Natural killer cell (primary cell): ENCODE data around the gene SGCA. TPM values are rescaled to one million over a fixed set of nuclear protein-coding genes. Genes with fewer than 3 reads are reported as not detected.

Experiments
- ATAC-seq, 3 donors: fragments of 150-1000 bp in 2 of 3; fragments of 200-7000 bp in 1 of 3; cut with Tn5 transposase; 1 replicate in 1 of 3; 2 replicates in 2 of 3; pipeline ENCODE4 v1.10.0; 2021; ENCODE audit warnings: mild to moderate bottlenecking in 2 of 3, moderate library complexity in 2 of 3
- DNase-seq, 2 donors: peaks; one replicate each; pipeline versions ENCODE4 v3.0.0 to v3.0.0-alpha.2; 2013 to 2021; ENCODE audit warnings: mixed read lengths in 1 of 2
- H3K27ac ChIP-seq: one replicate; pipeline ENCODE4 v1.5.1; 2013; ENCODE audit warnings: mild to moderate bottlenecking, low read length
- H3K27me3 ChIP-seq: one replicate; pipeline ENCODE4 v1.6.1; 2013; ENCODE audit warnings: low read length; ENCODE audit not compliant: control insufficient read depth, insufficient read depth
- H3K36me3 ChIP-seq: one replicate; pipeline ENCODE4 v1.6.1; 2013; ENCODE audit warnings: low read length; ENCODE audit not compliant: control insufficient read depth, insufficient read depth
- H3K4me1 ChIP-seq: one replicate; pipeline ENCODE4 v1.6.1; 2013; ENCODE audit warnings: low read length; ENCODE audit not compliant: control insufficient read depth, insufficient read depth
- H3K4me3 ChIP-seq: one replicate; pipeline ENCODE4 v1.5.1; 2013; ENCODE audit warnings: low read length
- H3K9me3 ChIP-seq: one replicate; pipeline ENCODE4 v1.6.1; 2013; ENCODE audit warnings: low read length; ENCODE audit not compliant: control insufficient read depth, insufficient read depth
- H3K27ac Mint-ChIP-seq, 2 donors: one replicate each; pipeline ENCODE4 v1.8.0; 2022; ENCODE audit warnings: mild to moderate bottlenecking in 2 of 2, mixed read lengths in 2 of 2, moderate library complexity in 1 of 2
- H3K27me3 Mint-ChIP-seq, 2 donors: one replicate each; pipeline ENCODE4 v1.8.0; 2022; ENCODE audit warnings: low read depth in 2 of 2, mixed read lengths in 2 of 2
- H3K36me3 Mint-ChIP-seq: one replicate; pipeline ENCODE4 v1.8.0; 2022; ENCODE audit warnings: mixed read lengths
- H3K4me1 Mint-ChIP-seq, 2 donors: one replicate each; pipeline ENCODE4 v1.8.0; 2022; ENCODE audit warnings: mixed read lengths in 2 of 2
- H3K4me3 Mint-ChIP-seq: one replicate; pipeline ENCODE4 v1.8.0; 2022; ENCODE audit warnings: mild to moderate bottlenecking, moderate library complexity, mixed read lengths
- H3K9me3 Mint-ChIP-seq, 2 donors: one replicate each; pipeline ENCODE4 v1.8.0; 2022; ENCODE audit warnings: mixed read lengths in 2 of 2
- CTCF ChIP-seq: fragments of 200-600 bp; IDR thresholded peaks from one replicate; pipeline ENCODE4 v1.8.0; 2022; ENCODE audit warnings: antibody characterized with exemption
- WGBS: methylation state at CpG from one replicate; pipeline ENCODE4 v1.1.7; 2013; ENCODE audit warnings: missing lambda C conversion rate; ENCODE audit not compliant: insufficient coverage; 5-methylcytosine and 5-hydroxymethylcytosine counted together
- intact Hi-C: fragments of 100-400 bp; cut with micrococcal nuclease; formaldehyde crosslinking; loops from one replicate; pipeline ENCODE4 v1.14.2; 2022
- total RNA-seq, 4 donors: library from RNA; stranded (reverse); fragments of 120-200 nt in 1 of 4; gene quantifications; one replicate each; pipeline versions ENCODE4 v1.2.3 to v1.2.4, GENCODE V29; 2013 to 2022

The SGCA gene
- total RNA-seq, 3 donors from 2014 or later (not counting 1 experiment from before 2014, with no cell fraction given) = not detected

GRCh38 chr17:50147841-50148225 is 18.0 kb upstream of the SGCA start:
- ATAC-seq (no peak), DNase-seq (peak in 1 of 2 donors; percentile 27)
- intact Hi-C loops = no loop called here
- WGBS = 14% methylated on average over 5 of the region's 5 CpGs
- no peaks in the 10 kb centered on the region for H3K36me3 Mint-ChIP-seq
- no peaks in the 10 kb centered on the region for H3K27me3 Mint-ChIP-seq
- Histone ChIP-seq H3K27ac (peak overlapping the region; percentile 62), H3K9me3 (no peaks in the 10 kb centered on the region), H3K27me3 (no peaks in the 10 kb centered on the region), H3K4me3 (peak overlapping the region; percentile 85), H3K36me3 (peaks cover 25% of the 10 kb centered on the region), H3K4me1 (peaks cover 75% of the 10 kb centered on the region)
- H3K27ac Mint-ChIP-seq = peak overlapping the region; percentile 91 to 98
- H3K4me3 Mint-ChIP-seq = peak overlapping the region; percentile 97
- H3K4me1 Mint-ChIP-seq = peaks cover 60 to 73% of the 10 kb centered on the region in 2 donors
- no peaks in the 10 kb centered on the region for H3K9me3 Mint-ChIP-seq
- no peak for TF ChIP-seq CTCF

GRCh38 chr17:50148226-50149090 is 17.3 kb upstream of the SGCA start:
- no peaks in the 10 kb centered on the region for H3K9me3 Mint-ChIP-seq
- no peaks in the 10 kb centered on the region for H3K27me3 Mint-ChIP-seq
- intact Hi-C loops = no loop called here

GRCh38 chr17:50149091-50149416 is 16.8 kb upstream of the SGCA start:
- H3K27me3 ChIP-seq = no peaks in the 10 kb centered on the region
- intact Hi-C loops = no loop called here
- Mint-ChIP-seq H3K4me3 (peak overlapping the region; percentile 97), H3K27me3 (no peaks in the 10 kb centered on the region), H3K4me1 (peaks cover 48 to 61% of the 10 kb centered on the region in 2 donors), H3K9me3 (no peaks in the 10 kb centered on the region), H3K36me3 (no peaks in the 10 kb centered on the region), H3K27ac (peak overlapping the region; percentile 91 to 98)
- peaks cover 68% of the 10 kb centered on the region for H3K4me1 ChIP-seq
- H3K36me3 ChIP-seq = peaks cover 15% of the 10 kb centered on the region
- DNase-seq (no peak), ATAC-seq (no peak)
- WGBS = under 1% methylated on average over 30 of the region's 30 CpGs
- peak overlapping the region; percentile 85 for H3K4me3 ChIP-seq
- TF ChIP-seq CTCF = no peak
- H3K9me3 ChIP-seq = no peaks in the 10 kb centered on the region
- peak overlapping the region; percentile 62 for H3K27ac ChIP-seq

More at GRCh38 chr17:50148226-50149090, 17.3 kb upstream of the SGCA start:
- Mint-ChIP-seq H3K27ac (peak overlapping the region; percentile 91 to 98), H3K4me1 (peaks cover 54 to 67% of the 10 kb centered on the region in 2 donors), H3K36me3 (no peaks in the 10 kb centered on the region), H3K4me3 (peak overlapping the region; percentile 97)
- 0% methylated on average over 21 of the region's 25 CpGs for WGBS
- no peak for TF ChIP-seq CTCF
- H3K27me3 ChIP-seq = no peaks in the 10 kb centered on the region
- DNase-seq (peak; percentile 43 to 78), ATAC-seq (peak in 2 of 3 donors; percentile 6 to 28)
- H3K4me3 ChIP-seq = peak overlapping the region; percentile 85
- peaks cover 72% of the 10 kb centered on the region for H3K4me1 ChIP-seq
- H3K27ac ChIP-seq = peak overlapping the region; percentile 62
- H3K36me3 ChIP-seq = peaks cover 21% of the 10 kb centered on the region
- no peaks in the 10 kb centered on the region for H3K9me3 ChIP-seq
